Gastroesophageal sphincter (tissue), 3 donors: ENCODE data around the gene MPRIP.

Source experiments
- POLR2A ChIP-seq, 2 donors: fragments of 450-650 bp; IDR thresholded peaks; one replicate each; pipeline ENCODE4 v1.6.1; 2017; ENCODE audit warnings: antibody characterized with exemption in 2 of 2, mild to moderate bottlenecking in 2 of 2, moderate library complexity in 1 of 2
- POLR2AphosphoS5 ChIP-seq: sonication (generic); formaldehyde crosslinking; IDR thresholded peaks from one replicate; pipeline ENCODE4 v1.6.1; 2017; ENCODE audit warnings: antibody characterized with exemption
- TF ChIP-seq, protein P1 (sequence below), 4 experiments: fragments of 200-600 bp in 2 of 4; fragments of 450-650 bp in 2 of 4; sonication (generic) in 1 of 4; IDR thresholded peaks; one replicate each; pipeline ENCODE4 v1.5.1; 2017 to 2019; ENCODE audit warnings: antibody characterized with exemption in 4 of 4, mild to moderate bottlenecking in 2 of 4, moderate library complexity in 2 of 4

DNA sequence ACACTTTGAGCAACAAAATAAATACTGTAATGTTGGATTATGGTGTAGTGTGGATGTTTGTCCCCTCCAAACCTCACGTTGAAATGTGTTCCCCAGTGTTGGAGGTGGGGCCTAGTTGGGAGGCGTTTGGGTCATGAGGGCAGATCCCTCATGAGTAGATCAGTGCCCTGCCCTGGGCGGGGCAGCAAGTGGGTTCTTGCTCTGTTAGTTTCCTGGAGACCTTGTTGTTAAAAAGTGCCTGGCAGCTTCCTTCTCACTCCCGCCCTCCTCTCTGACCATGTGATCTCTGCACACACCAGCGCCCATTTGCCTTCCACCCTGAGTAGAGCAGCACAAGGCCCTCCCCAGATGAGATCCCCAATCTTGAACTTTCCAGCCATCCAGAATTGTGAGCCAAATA lies 67.7 kb downstream of the MPRIP start:
- TF ChIP-seq, protein P1, sequence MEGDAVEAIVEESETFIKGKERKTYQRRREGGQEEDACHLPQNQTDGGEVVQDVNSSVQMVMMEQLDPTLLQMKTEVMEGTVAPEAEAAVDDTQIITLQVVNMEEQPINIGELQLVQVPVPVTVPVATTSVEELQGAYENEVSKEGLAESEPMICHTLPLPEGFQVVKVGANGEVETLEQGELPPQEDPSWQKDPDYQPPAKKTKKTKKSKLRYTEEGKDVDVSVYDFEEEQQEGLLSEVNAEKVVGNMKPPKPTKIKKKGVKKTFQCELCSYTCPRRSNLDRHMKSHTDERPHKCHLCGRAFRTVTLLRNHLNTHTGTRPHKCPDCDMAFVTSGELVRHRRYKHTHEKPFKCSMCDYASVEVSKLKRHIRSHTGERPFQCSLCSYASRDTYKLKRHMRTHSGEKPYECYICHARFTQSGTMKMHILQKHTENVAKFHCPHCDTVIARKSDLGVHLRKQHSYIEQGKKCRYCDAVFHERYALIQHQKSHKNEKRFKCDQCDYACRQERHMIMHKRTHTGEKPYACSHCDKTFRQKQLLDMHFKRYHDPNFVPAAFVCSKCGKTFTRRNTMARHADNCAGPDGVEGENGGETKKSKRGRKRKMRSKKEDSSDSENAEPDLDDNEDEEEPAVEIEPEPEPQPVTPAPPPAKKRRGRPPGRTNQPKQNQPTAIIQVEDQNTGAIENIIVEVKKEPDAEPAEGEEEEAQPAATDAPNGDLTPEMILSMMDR (IDR thresholded peaks at IDR 0.05), result no peak
- no peak for TF ChIP-seq POLR2A (IDR thresholded peaks at IDR 0.05)
- TF ChIP-seq POLR2AphosphoS5, result no peak
